HL-60 (cell line): ENCODE results near the gene ABHD3.

Experiments used
- DNase-seq, 2 experiments: peaks; one replicate each; pipeline ENCODE4 v3.0.0-alpha.2; 2010 to 2020; ENCODE audit warnings: low read depth in 1 of 2, low spot score in 1 of 2
- H3K27ac ChIP-seq: fragments of 250-450 bp; sonication (Bioruptor Pico); replicated peaks from 2 replicates; pipeline ENCODE4 v1.5.1; 2020; ENCODE audit warnings: mild to moderate bottlenecking, moderate library complexity
- H3K27me3 ChIP-seq: fragments of 250-450 bp; sonication (Bioruptor Pico); 2 replicates; pipeline ENCODE4 v1.5.1; 2021; ENCODE audit warnings: mild to moderate bottlenecking, moderate library complexity; ENCODE audit not compliant: insufficient read depth, poor library complexity, severe bottlenecking
- H3K4me3 ChIP-seq: replicated peaks from 2 replicates; pipeline ENCODE4 v1.5.1; 2011; ENCODE audit warnings: mild to moderate bottlenecking, control low read depth, low read length; ENCODE audit not compliant: insufficient read depth
- GABPA ChIP-seq: IDR thresholded peaks from 2 replicates; pipeline ENCODE4 v1.6.1; 2012; ENCODE audit warnings: low read depth
- POLR2AphosphoS5 ChIP-seq: IDR thresholded peaks from 2 replicates; pipeline ENCODE4 v1.6.1; 2012; ENCODE audit warnings: low read depth
- REST ChIP-seq: IDR thresholded peaks from 2 replicates; pipeline ENCODE4 v1.6.1; 2012; ENCODE audit warnings: low read depth; ENCODE audit not compliant: insufficient replicate concordance
- SPI1 ChIP-seq: IDR thresholded peaks from 2 replicates; pipeline ENCODE4 v1.6.1; 2012; ENCODE audit warnings: low read depth, mild to moderate bottlenecking, borderline replicate concordance
- TF ChIP-seq, protein P1 (sequence below): IDR thresholded peaks from one replicate; pipeline ENCODE4 v1.5.1; 2011; ENCODE audit warnings: low read length, control low read depth, inconsistent platforms; ENCODE audit not compliant: insufficient read depth

The ABHD3 gene

DNA sequence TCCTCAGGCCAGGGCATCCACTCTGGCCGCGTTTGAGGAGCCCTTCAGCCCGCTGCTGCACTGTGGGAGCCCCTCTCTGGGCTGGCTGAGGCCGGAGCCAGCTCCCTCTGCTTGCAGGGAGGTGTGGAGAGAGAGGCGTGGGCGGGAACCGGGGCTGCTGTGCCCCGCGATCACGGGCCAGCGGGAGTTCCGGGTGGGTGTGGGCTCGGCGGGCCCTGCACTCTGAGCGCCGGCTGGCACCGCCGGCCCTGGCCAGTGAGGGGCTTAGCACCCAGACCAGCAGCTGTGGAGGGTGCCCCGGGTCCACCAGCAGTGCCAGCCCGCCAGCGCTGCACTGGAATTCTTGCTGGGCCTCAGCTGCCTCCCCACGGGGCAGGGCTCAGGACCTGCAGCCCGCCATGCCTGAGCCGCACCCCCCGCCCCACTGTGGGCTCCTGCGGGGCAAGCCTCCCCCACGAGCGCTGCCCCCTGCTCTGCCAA lies 1.9 kb upstream of the ABHD3 start:
- Histone ChIP-seq H3K4me3 (no peak overlapping the region), H3K27ac (no peak overlapping the region), H3K27me3 (no peaks in the 10 kb centered on the region)
- DNase-seq, result no peak
- TF ChIP-seq SPI1 (no peak), REST (no peak), POLR2AphosphoS5 (no peak), GABPA (no peak)
- TF ChIP-seq, protein P1, sequence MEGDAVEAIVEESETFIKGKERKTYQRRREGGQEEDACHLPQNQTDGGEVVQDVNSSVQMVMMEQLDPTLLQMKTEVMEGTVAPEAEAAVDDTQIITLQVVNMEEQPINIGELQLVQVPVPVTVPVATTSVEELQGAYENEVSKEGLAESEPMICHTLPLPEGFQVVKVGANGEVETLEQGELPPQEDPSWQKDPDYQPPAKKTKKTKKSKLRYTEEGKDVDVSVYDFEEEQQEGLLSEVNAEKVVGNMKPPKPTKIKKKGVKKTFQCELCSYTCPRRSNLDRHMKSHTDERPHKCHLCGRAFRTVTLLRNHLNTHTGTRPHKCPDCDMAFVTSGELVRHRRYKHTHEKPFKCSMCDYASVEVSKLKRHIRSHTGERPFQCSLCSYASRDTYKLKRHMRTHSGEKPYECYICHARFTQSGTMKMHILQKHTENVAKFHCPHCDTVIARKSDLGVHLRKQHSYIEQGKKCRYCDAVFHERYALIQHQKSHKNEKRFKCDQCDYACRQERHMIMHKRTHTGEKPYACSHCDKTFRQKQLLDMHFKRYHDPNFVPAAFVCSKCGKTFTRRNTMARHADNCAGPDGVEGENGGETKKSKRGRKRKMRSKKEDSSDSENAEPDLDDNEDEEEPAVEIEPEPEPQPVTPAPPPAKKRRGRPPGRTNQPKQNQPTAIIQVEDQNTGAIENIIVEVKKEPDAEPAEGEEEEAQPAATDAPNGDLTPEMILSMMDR, result no peak

DNA sequence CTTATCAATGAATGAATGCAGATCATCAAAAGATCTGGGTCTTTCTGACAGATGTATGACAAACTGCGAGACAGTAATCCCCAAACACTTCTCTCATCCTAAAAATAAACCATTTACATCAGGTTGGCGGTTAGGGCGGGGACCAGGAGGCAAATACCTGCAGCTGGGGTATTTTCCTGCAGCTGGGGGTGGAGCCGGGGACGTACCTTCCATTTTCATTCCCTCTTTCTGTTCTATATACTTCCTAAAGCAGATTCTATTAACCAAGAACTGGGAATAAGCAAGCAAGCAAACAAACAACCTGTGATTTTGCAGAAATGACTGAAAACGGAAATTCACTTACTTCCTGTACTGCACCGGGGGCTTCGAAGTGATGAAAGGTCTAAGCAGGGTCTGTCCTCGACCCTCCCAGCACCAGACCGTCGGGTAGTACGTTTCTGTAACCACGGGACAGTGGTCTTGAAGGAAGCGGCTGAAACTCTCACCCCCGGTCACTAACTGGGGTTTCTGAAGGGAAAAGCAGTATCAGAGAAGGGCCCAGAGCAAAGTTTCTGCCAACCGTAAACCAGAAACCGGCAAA lies 1.2 kb downstream of the ABHD3 start:
- DNase-seq, result no peak
- Histone ChIP-seq H3K27me3 (no peaks in the 10 kb centered on the region), H3K27ac (peak overlapping the region; percentile 63), H3K4me3 (peak overlapping the region; percentile 78)
- TF ChIP-seq, protein P1, result no peak
- no peak for TF ChIP-seq SPI1
- TF ChIP-seq GABPA, result no peak
- no peak for TF ChIP-seq REST
- TF ChIP-seq POLR2AphosphoS5, result no peak

DNA sequence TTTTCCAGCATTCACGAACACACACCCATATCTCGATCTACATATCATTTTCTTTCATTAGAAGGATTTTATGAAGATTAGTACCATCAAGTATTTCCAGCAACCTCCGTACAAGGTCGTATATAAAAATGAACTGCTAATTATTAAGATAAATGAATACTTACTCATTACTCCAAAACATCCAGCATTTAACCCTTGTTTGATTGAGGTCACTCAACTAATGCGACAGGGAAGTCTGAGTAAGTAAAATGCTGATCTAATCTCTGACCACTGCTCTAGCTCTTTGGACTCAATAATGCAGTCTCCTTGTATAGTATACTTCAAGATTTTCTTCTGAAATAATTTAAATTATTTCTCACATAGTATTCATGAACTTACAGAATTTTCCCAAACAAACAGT lies 2.0 kb downstream of the ABHD3 start:
- Histone ChIP-seq H3K27me3 (no peaks in the 10 kb centered on the region), H3K4me3 (peak overlapping the region; percentile 78), H3K27ac (no peak overlapping the region)
- no peak for TF ChIP-seq GABPA
- TF ChIP-seq POLR2AphosphoS5, result no peak
- TF ChIP-seq REST, result no peak
- no peak for TF ChIP-seq SPI1
- TF ChIP-seq, protein P1, result no peak
- DNase-seq, result no peak
